Bronchial epithelial cell (primary cell): ENCODE measurements around the gene TRIM22. TPM values are rescaled to one million over a fixed set of nuclear protein-coding genes. Genes with fewer than 3 reads are reported as not detected.
"Not testable (repeated sequence)": the region's sequence is repeated elsewhere in the genome, so short reads cannot be mapped to it uniquely, and the experiment has no call there.

ENCODE experiments used
- DNase-seq: peaks from one replicate; pipeline ENCODE4 v3.0.0-alpha.2; 2010; ENCODE audit warnings: low read depth
- FAIRE-seq: peaks from 2 replicates; lab custom pipeline; 2011; peaks lifted over from hg19 to GRCh38; lab: Jason Lieb, UNC
- H3K27me3 ChIP-seq: 2 replicates; pipeline ENCODE4 v1.5.1; 2011; ENCODE audit warnings: low read length; ENCODE audit not compliant: control insufficient read depth, insufficient read depth
- H3K36me3 ChIP-seq: 2 replicates; pipeline ENCODE4 v1.5.1; 2011; ENCODE audit warnings: low read length; ENCODE audit not compliant: control insufficient read depth, insufficient read depth
- H3K4me3 ChIP-seq: 2 replicates; pipeline ENCODE4 v1.5.1; 2011; ENCODE audit warnings: mild to moderate bottlenecking, low read depth, low read length, control low read depth
- CTCF ChIP-seq: IDR thresholded peaks from 2 replicates; pipeline ENCODE4 v1.5.1; 2011; ENCODE audit warnings: mild to moderate bottlenecking, moderate library complexity, low read length, control low read depth, inconsistent platforms; ENCODE audit not compliant: insufficient read depth, severe bottlenecking
- total RNA-seq: library from RNA; depleted of rRNA; stranded (reverse); fragments of >200 nt; gene quantifications from 2 replicates; pipeline ENCODE4 v1.2.1, GENCODE V29; 2014

Gene TRIM22
- total RNA-seq, 1 donor from 2014 or later = 11.1 TPM

DNA sequence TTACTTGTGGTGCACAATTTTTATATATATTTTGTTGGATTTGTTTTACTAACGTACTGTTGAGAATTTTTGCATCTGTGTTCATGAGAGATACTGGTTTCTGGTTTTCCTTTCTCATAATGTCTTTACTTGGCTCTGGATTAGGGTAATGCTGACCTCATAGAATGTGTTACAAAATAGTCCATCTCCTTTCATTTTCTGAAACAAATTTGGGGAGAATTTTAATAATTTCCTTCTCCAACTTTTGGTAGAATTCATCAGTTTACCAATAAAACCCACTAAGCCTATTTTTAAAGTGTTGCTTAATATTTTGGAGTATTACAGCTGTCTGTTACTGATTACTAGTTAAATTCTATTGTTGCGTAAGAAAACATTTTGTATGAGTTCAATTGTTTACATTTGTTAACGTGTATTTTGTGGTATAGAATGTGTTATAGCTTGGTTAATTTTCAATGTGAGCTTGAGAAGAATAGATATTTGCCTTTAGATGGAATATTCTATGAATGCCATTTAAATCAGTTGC, 11.5 kb downstream of the TRIM22 start:
- Histone ChIP-seq H3K36me3 (peaks cover under 1% of the 10 kb centered on the region), H3K4me3 (no peak overlapping the region), H3K27me3 (no peaks in the 10 kb centered on the region)
- TF ChIP-seq CTCF = no peak
- DNase-seq (no peak), FAIRE-seq (no peak)

DNA sequence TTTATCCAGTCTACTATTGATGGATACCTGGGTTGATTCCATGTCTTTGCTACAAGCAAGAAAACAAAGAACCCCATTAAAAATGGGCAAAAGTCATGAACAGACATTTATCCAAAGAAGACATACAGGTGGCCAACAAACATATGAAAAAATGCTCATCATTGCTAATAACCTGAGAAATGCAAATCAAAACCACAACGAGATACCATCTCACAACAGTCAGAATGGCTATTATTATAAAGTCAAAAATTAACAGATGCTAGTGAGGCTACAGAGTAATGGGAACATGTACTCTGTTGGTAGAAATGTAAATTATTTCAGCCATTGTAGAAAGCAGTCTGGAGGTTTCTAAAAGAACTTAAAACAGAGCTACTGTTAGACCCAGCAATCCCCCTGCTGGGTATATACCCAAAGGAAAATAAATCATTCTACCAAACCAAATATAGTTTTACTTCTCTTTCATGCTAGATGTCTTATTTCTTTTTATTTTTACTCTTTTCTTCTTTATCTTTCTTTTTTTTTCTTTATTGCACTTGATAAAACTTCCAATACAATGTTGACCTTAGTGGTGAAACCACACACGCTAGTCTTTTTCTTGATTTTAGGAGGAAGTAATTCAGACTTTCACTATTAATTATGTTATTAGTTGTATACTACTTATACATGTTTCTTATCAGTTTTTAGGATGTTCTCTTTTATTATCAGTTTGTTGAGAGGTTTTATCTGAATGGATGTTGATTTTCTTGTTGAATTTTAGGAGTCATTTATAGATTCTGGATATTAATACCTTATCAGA, 14.3 kb downstream of the TRIM22 start:
- Histone ChIP-seq H3K36me3 (peaks cover 1% of the 10 kb centered on the region), H3K27me3 (no peaks in the 10 kb centered on the region), H3K4me3 (no peak overlapping the region)
- no peak for DNase-seq
- FAIRE-seq = no peak
- no peak for TF ChIP-seq CTCF

GRCh38 chr11:5705688-5706087, 16.1 kb downstream of the TRIM22 start:
- H3K4me3 ChIP-seq = no peak overlapping the region
- peaks cover 1% of the 10 kb centered on the region for H3K36me3 ChIP-seq
- FAIRE-seq = no peak
- DNase-seq = peak; percentile 41
- H3K27me3 ChIP-seq = no peaks in the 10 kb centered on the region
- TF ChIP-seq CTCF = no peak

DNA sequence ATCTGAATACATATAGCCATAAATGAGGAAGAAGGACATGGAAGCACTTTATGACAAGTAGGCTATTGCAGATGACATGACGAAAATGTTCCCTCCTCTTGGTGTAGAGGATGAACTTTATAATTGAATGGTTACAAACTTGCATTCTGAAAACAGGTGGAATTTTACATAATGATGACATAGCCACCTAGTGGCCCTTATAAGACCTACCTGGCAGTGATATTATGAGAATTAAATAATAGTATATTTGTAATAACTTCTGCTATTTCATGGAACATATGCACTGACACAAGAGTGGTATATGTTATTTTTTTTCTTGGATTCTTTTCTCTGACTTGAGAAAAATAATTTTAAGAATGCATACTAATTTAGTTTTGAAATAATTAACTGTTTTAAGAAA, 22.9 kb downstream of the TRIM22 start:
- DNase-seq (peak; percentile 43), FAIRE-seq (no peak)
- Histone ChIP-seq H3K4me3 (no peak overlapping the region), H3K27me3 (no peaks in the 10 kb centered on the region), H3K36me3 (peaks cover 1% of the 10 kb centered on the region)
- TF ChIP-seq CTCF = peak; percentile 34

GRCh38 chr11:5713695-5714094, 24.1 kb downstream of the TRIM22 start:
- no peak overlapping the region for H3K4me3 ChIP-seq
- no peak for TF ChIP-seq CTCF

DNA sequence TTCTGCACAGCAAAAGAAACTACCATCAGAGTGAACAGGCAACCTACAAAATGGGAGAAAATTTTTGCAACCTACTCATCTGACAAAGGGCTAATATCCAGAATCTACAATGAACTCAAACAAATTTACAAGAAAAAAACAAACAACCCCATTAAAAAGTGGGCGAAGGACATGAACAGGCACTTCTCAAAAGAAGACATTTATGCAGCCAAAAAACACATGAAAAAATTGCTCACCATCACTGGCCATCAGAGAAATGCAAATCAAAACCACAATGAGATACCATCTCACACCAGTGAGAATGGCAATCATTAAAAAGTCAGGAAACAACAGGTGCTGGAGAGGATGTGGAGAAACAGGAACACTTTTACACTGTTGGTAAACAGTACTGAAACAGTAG, 26.9 kb downstream of the TRIM22 start:
- H3K36me3 ChIP-seq, DNase-seq, FAIRE-seq, H3K27me3 ChIP-seq, H3K4me3 ChIP-seq: not testable (repeated sequence)

More at GRCh38 chr11:5713695-5714094, 24.1 kb downstream of the TRIM22 start:
- Histone ChIP-seq H3K36me3 (no peaks in the 10 kb centered on the region), H3K27me3 (no peaks in the 10 kb centered on the region)
- DNase-seq (no peak), FAIRE-seq (no peak)
